Measurements from ENCODE around the gene NXPH3.
A peak's percentile ranks its signal among the peaks of the same experiment; 100 is the strongest.

NXPH3 gene

GRCh38 chr17:49582789-49583188, 7.1 kb downstream of the NXPH3 start:
- in situ Hi-C loops (cut with MboI; ENCODE audit: low pct_unique_long_range_greater_than_20kb, low sequenced_read_pairs) = no loop called here
- DNase-seq = no peak

DNA sequence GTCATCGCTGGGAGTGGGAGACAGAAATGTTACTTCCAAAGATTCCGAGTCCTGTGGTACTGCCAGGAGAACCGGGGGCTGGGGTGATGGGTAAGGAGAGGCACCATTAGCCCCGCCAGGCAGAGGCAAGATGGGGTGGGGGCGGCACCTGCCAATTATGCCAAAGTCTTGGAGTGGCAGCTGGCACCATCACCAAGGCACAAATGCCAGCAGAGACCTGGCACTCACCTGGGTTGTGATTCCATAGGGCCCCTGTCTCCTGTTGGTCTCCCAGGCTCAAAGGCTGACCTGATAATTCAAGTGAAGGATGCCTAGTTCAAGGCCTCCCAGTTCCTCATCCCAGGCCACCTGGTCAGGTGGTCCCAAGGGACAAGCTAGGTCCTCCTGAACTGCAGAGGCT, 7.6 kb downstream of the NXPH3 start:
- in situ Hi-C loops (cut with MboI; ENCODE audit: low pct_unique_long_range_greater_than_20kb, low sequenced_read_pairs) = no loop called here
- DNase-seq = no peak

- in situ Hi-C loops (cut with MboI; ENCODE audit: low pct_unique_long_range_greater_than_20kb, low sequenced_read_pairs) = no loop called here
- DNase-seq = no peak
Observed at GRCh38 chr17:49583889-49584288, 8.2 kb downstream of the NXPH3 start.

- DNase-seq = no peak
- in situ Hi-C loops (cut with MboI; ENCODE audit: low pct_unique_long_range_greater_than_20kb, low sequenced_read_pairs) = no loop called here
Observed at GRCh38 chr17:49585422-49586027, 9.9 kb downstream of the NXPH3 start.

GRCh38 chr17:49587366-49588073, 11.8 kb downstream of the NXPH3 start:
- in situ Hi-C loops (cut with MboI; ENCODE audit: low pct_unique_long_range_greater_than_20kb, low sequenced_read_pairs) = no loop called here
- DNase-seq = no peak

DNA sequence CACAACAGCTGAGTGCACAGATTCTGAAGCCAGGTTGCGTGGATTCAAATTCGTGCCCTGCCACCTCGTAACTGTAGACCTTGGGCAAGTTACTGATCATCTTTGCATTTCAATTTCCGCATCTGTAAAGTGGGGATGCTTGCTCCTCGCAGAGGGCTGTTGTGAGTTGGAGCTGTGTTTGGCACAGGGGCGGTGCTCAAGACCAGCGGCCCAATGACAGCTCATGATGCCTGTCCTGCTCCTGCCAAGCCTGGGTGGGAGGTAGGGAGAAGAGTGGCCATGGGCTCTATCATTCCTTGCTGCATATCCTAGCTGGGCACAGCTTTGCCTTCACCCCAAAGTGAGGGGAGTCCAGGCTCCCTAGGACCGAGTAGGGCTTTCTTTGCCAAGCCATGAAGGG, 12.6 kb downstream of the NXPH3 start:
- no peak for DNase-seq
- in situ Hi-C loops (cut with MboI; ENCODE audit: low pct_unique_long_range_greater_than_20kb, low sequenced_read_pairs) = no loop called here

- no peak for DNase-seq
- in situ Hi-C loops (cut with MboI; ENCODE audit: low pct_unique_long_range_greater_than_20kb, low sequenced_read_pairs) = no loop called here
Observed at GRCh38 chr17:49588726-49589576, 13.3 kb downstream of the NXPH3 start.

DNA sequence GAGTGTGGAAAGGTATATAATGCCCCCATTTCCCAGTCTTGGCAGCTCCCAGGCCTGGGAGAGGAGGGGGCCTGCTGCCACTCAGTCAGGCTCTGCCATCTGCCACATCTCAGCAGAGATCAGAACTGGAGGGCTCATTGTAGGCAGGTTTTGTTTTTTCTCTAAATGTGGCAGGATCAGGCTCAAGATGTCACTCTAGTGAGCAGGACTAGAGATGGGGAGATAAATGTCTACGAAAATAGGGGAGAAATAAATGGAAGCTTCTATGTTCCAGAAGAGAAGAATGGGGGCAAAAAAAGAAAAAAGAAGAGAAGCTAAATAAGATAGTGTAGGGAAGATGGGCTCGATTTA, 13.9 kb downstream of the NXPH3 start:
- in situ Hi-C loops (cut with MboI; ENCODE audit: low pct_unique_long_range_greater_than_20kb, low sequenced_read_pairs) = no loop called here

DNA sequence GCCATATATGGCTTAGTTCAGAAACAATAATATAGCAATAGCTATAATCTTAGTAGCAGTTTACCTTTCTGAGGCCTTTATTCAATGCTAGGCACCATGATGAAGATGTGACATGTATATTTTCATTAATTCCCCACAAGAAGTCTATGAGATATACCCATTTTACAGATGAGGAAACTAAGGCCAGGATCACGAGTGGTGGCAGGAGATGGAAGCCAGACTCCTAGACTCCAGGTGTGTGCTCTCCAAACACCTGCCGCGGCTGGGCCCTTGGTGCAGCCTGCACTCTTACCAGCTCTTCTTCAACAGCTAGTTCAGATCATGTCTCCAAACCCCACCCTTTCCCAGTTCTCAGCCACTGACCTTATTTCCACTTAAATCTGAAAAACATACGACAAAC, 15.2 kb downstream of the NXPH3 start:
- in situ Hi-C loops (cut with MboI; ENCODE audit: low pct_unique_long_range_greater_than_20kb, low sequenced_read_pairs) = no loop called here
- DNase-seq = no peak

More for the DNA sequence above, 13.9 kb downstream of the NXPH3 start:
- no peak for DNase-seq

GRCh38 chr17:49592263-49592662, 16.6 kb downstream of the NXPH3 start:
- DNase-seq = no peak
- in situ Hi-C loops (cut with MboI; ENCODE audit: low pct_unique_long_range_greater_than_20kb, low sequenced_read_pairs) = no loop called here

GRCh38 chr17:49595328-49595727, 19.7 kb downstream of the NXPH3 start:
- in situ Hi-C loops (cut with MboI; ENCODE audit: low pct_unique_long_range_greater_than_20kb, low sequenced_read_pairs) = no loop called here

DNA sequence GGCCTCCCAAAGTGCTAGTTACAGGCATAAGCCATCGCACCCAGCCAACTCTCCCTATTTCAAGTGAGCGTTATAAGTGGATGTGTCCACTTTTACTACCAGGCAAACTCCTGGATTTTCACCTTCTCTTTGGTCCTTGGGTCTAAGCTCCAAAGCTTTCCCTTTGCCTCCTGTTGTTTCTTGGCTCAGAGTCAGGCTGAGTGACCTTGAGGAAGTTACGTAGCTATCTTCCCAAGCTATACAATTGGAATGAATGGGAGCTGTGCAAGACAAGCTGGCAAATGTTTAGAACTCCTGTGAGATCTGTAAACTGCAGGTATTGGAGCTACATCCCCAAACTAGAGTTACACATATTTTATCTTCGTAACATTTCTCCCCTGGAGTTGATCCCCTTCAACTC, 20.3 kb downstream of the NXPH3 start:
- in situ Hi-C loops (cut with MboI; ENCODE audit: low pct_unique_long_range_greater_than_20kb, low sequenced_read_pairs) = no loop called here
- no peak for DNase-seq

More at GRCh38 chr17:49595328-49595727, 19.7 kb downstream of the NXPH3 start:
- DNase-seq = no peak

DNA sequence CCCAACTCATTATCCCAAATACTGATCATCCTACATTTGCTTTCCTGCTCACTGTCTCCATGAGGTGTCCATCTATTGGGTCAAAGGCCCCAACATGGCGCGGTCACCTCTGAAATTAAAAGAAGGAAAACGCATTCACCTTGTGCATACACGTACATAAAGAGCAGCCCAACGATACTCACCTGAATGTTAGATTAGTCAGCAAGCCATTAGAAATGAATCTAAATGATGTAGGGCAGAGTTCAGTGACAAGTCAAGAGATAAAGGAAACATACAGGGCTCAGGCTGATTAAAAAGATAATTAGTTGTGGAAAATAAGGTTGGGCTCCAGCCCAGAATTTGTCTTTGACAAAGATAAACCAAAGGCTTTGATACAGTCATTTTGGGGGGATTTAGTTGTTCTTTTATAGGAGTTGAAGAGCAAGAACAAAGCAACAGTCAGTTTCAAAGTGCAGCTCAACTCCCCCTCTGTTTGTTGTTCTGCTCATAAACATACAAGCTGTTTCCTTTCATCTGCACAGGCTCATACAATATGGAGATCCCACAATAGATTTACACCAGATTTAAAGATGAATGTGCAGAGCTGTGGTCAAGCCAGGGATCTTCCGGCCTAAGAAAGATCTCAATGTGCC, 21.1 kb downstream of the NXPH3 start:
- DNase-seq = no peak
- in situ Hi-C loops (cut with MboI; ENCODE audit: low pct_unique_long_range_greater_than_20kb, low sequenced_read_pairs) = no loop called here

GRCh38 chr17:49597436-49597835, 21.8 kb downstream of the NXPH3 start:
- DNase-seq = no peak
- in situ Hi-C loops (cut with MboI; ENCODE audit: low pct_unique_long_range_greater_than_20kb, low sequenced_read_pairs) = no loop called here

DNA sequence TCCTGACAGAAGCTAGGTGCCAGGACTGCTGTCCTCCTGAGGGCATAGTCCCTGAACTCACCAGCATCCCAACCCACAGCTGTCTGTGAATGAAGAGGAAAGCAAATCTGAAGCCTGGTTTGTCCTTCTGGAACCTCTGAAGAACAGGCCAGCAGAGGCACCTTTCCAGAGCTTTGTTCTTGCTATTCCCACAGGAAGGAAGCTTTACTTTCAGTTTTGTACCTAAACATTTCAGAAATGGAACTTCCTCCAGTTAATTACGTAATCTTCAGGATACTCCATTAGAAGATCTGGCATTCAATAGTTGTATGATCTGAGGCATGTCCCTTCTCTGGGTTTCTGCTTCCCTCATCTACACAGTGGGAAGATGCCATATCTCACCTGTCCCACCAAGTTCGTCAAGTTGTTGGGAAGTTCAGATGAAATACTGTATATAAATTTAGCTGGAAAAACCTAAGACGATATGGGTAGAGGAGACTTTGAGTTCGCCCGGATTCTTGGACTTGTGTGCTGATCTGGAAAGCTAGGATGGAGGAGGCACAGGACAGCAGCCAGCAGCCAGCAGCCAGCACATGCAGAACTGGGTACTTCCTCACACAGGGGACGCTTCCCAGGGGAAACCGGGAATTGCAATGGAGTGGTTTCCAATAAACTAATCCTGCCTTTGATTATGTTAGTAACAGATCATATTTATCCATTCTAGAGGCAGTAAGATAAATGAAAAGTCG, 22.4 kb downstream of the NXPH3 start:
- no peak for DNase-seq
- in situ Hi-C loops (cut with MboI; ENCODE audit: low pct_unique_long_range_greater_than_20kb, low sequenced_read_pairs) = no loop called here

DNA sequence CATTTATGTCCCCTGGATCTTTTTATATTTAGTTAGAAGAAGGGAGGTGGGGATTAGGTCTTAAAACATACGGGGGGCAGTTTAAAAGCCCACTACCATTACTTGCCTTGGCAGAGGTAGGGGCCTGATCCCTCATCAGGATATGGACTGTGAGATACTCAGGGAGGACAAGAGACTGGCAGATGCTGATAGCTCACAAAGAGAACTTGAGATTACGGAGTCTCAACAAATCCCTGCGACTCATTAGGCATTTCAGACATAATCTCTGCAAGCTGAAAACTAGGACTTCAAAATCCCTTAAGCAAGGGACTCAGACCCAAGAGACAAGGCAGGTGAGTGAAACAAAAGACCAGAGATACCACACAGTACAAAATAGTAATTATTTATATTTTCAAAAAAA, 23.2 kb downstream of the NXPH3 start:
- DNase-seq = no peak
- in situ Hi-C loops (cut with MboI; ENCODE audit: low pct_unique_long_range_greater_than_20kb, low sequenced_read_pairs) = no loop called here

GRCh38 chr17:49600949-49601348, 25.3 kb downstream of the NXPH3 start:
- no peak for DNase-seq
- in situ Hi-C loops (cut with MboI; ENCODE audit: low pct_unique_long_range_greater_than_20kb, low sequenced_read_pairs) = no loop called here

DNA sequence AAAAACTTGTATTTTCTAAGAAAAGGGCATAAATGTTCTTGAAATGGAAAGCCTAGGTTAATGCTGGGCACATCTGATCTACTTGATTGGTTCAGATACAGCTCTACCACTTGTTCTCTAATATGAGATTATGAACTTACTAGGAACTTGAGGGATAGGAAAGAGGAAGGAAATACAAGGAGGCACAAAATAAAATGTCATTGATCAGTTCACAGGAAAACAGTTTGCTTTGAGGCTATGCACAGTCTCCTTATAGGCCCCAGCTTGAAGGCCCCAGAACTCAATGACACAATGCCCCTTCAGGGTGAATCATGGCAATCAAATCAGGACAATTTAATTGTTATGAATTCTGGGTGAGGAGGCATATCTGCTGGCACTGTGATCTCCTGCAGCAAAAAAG, 27.1 kb downstream of the NXPH3 start:
- in situ Hi-C loops (cut with MboI; ENCODE audit: low pct_unique_long_range_greater_than_20kb, low sequenced_read_pairs) = no loop called here
- peak; percentile 62 for DNase-seq

DNA sequence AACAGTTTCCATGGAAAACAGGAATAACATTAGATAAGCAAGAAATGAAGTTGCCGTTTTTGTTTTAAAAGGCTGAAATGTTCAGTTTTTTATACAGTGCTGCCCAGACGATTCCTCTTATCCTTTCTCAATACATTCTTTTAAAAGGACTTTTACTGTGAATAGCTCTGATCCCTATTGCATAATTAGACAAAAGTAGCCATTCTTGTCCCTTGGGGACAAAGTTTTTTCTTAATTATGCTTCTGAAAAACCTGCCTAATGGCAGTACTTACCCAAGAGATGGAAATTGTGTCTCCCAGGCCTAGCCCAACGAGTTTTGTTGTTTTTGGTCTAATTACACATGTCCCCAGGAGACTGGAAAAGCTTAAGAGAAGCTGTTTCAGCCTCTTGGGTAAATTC, 27.6 kb downstream of the NXPH3 start:
- in situ Hi-C loops (cut with MboI; ENCODE audit: low pct_unique_long_range_greater_than_20kb, low sequenced_read_pairs) = no loop called here
- DNase-seq = no peak
